GM21423 (cell line): ENCODE data around the gene SS18L1.
A peak's percentile ranks its signal among the peaks of the same experiment; 100 is the strongest.
"Not testable (repeated sequence)": the region's sequence is repeated elsewhere in the genome, so short reads cannot be mapped to it uniquely, and the experiment has no call there.

Experiments used
- ATAC-seq: cut with Tn5 transposase; IDR thresholded peaks from one replicate; pipeline ENCODE4 v1.9.1; 2021; ENCODE audit warnings: mild to moderate bottlenecking, moderate library complexity; ENCODE audit not compliant: unreplicated experiment

Gene SS18L1

GRCh38 chr20:62136283-62137091 lies 7.1 kb upstream of the SS18L1 start:
- ATAC-seq = no peak

- no peak for ATAC-seq
Observed at GRCh38 chr20:62137092-62137384, 6.5 kb upstream of the SS18L1 start.

- ATAC-seq = no peak
Observed at GRCh38 chr20:62137478-62138203, 5.9 kb upstream of the SS18L1 start.

- no peak for ATAC-seq
Observed at GRCh38 chr20:62138204-62138543, 5.4 kb upstream of the SS18L1 start.

GRCh38 chr20:62138912-62139311 lies 4.7 kb upstream of the SS18L1 start:
- ATAC-seq = no peak

- no peak for ATAC-seq
Observed at GRCh38 chr20:62139636-62140035, 3.9 kb upstream of the SS18L1 start.

GRCh38 chr20:62141043-62141396 lies 2.5 kb upstream of the SS18L1 start:
- ATAC-seq = no peak

- no peak for ATAC-seq
Observed at GRCh38 chr20:62141397-62142251, 1.9 kb upstream of the SS18L1 start.

- peak; percentile 14 for ATAC-seq
Observed at GRCh38 chr20:62142252-62143080, 1.1 kb upstream of the SS18L1 start.

GRCh38 chr20:62143957-62144825 lies 622 bp downstream of the SS18L1 start:
- ATAC-seq = peak; percentile 27

GRCh38 chr20:62145688-62146018 lies 2.1 kb downstream of the SS18L1 start:
- ATAC-seq = no peak

- ATAC-seq = no peak
Observed at GRCh38 chr20:62146019-62146755, 2.6 kb downstream of the SS18L1 start.

GRCh38 chr20:62147125-62147524 lies 3.6 kb downstream of the SS18L1 start:
- no peak for ATAC-seq

- ATAC-seq = no peak
Observed at GRCh38 chr20:62147528-62147927, 4.0 kb downstream of the SS18L1 start.

GRCh38 chr20:62148383-62148782 lies 4.8 kb downstream of the SS18L1 start:
- ATAC-seq = not testable (repeated sequence)

GRCh38 chr20:62148908-62149314 lies 5.3 kb downstream of the SS18L1 start:
- ATAC-seq = no peak

- no peak for ATAC-seq
Observed at GRCh38 chr20:62149532-62150309, 6.2 kb downstream of the SS18L1 start.

GRCh38 chr20:62150310-62150575 lies 6.7 kb downstream of the SS18L1 start:
- no peak for ATAC-seq

- no peak for ATAC-seq
Observed at GRCh38 chr20:62151225-62151624, 7.7 kb downstream of the SS18L1 start.
